GM21515 (cell line): ENCODE measurements around the gene FH.

Source experiments
- ATAC-seq: cut with Tn5 transposase; IDR thresholded peaks from one replicate; pipeline ENCODE4 v1.9.1; 2021; ENCODE audit not compliant: unreplicated experiment

Gene FH

GRCh38 chr1:241460098-241460873, 59.3 kb downstream of the FH start:
- ATAC-seq = no peak

- ATAC-seq = no peak
Observed at GRCh38 chr1:241459186-241459802, 60.3 kb downstream of the FH start.

- no peak for ATAC-seq
Observed at GRCh38 chr1:241457421-241457820, 62.1 kb downstream of the FH start.

GRCh38 chr1:241456743-241457142, 62.8 kb downstream of the FH start:
- ATAC-seq = no peak

GRCh38 chr1:241453732-241454131, 65.8 kb downstream of the FH start:
- no peak for ATAC-seq

GRCh38 chr1:241451956-241452355, 67.6 kb downstream of the FH start:
- no peak for ATAC-seq
